ENCODE results near the gene RAI1. TPM values are rescaled to one million over a fixed set of nuclear protein-coding genes. Genes with fewer than 3 reads are reported as not detected.

The RAI1 gene
- total and polyA plus RNA-seq, 2 of the 13 experiments (the other 11 are each of a cell fraction or from before 2014, with no cell fraction given): 3.4 to 5.2 TPM

- H3K9me3 ChIP-seq (ENCODE audit: low read length): no peaks in the 10 kb centered on the region
- no peak for FAIRE-seq
- in situ Hi-C loops (cut with HindIII; ENCODE audit: extremely low pct_ligation_motif_present, low pct_unique_long_range_greater_than_20kb): no loop called here
- intact Hi-C loops (cut with micrococcal nuclease; ENCODE audit: unreplicated experiment): no loop called here
- 62% methylated on average over 6 of the region's 9 CpGs for WGBS (ENCODE audit: low lambda C conversion rate)
- H3K9ac ChIP-seq (ENCODE audit: insufficient read depth, low read depth, low read length): peak overlapping the region; percentile 71
- peak overlapping the region; percentile 54 for H3K27ac ChIP-seq (ENCODE audit: extremely low read length, insufficient read depth, low read length)
- H3K4me2 ChIP-seq (ENCODE audit: low read depth, low read length): peak overlapping the region; percentile 83
- peaks cover 25% of the 10 kb centered on the region; the same call in 1 of the 2 replicates for H4K20me1 ChIP-seq (ENCODE audit: insufficient read depth, low read length)
- peaks cover 17% of the 10 kb centered on the region for H3K79me2 ChIP-seq (ENCODE audit: insufficient read depth, low read length)
- POLR2A ChIA-PET: no interaction called here
- no peak for ATAC-seq
- BruUV-seq (replicated peaks): TSS peak; percentile 46
- TF ChIP-seq ZMYM2 (CRISPR knock-in tag; IDR thresholded peaks at IDR 0.05) (peak; percentile 31; the same call in 1 of the 2 replicates), ZFP41 (CRISPR knock-in tag; IDR thresholded peaks at IDR 0.05; ENCODE audit: borderline replicate concordance) (no peak), FOXO1 (CRISPR knock-in tag; IDR thresholded peaks at IDR 0.05) (no peak), HIC2 (CRISPR knock-in tag; IDR thresholded peaks at IDR 0.05; ENCODE audit: low read depth) (0 out of 2 replicates have a peak, but pooled peaks have one; percentile 24), NCOA1 (CRISPR knock-in tag; IDR thresholded peaks at IDR 0.05) (no peak), STAG1 (CRISPR knock-in tag; IDR thresholded peaks at IDR 0.05) (no peak), LBX2 (CRISPR knock-in tag; IDR thresholded peaks at IDR 0.05; ENCODE audit: borderline replicate concordance) (0 out of 2 replicates have a peak, but pooled peaks have one; percentile 28), ZNF501 (CRISPR knock-in tag; IDR thresholded peaks at IDR 0.05) (peak; percentile 58; the same call in 1 of the 2 replicates), SP1 (IDR thresholded peaks at IDR 0.05) (no peak), SP1 (CRISPR knock-in tag; IDR thresholded peaks at IDR 0.05) (no peak), HNF1B (CRISPR knock-in tag; IDR thresholded peaks at IDR 0.05) (0 out of 2 replicates have a peak, but pooled peaks have one; percentile 25), ZSCAN29 (CRISPR knock-in tag; conservative IDR thresholded peaks at IDR 0.05) (no peak), ZKSCAN1 (IDR thresholded peaks at IDR 0.05; ENCODE audit: low read length) (peak; percentile 60; the same call in 1 of the 2 replicates), PAWR (CRISPR knock-in tag; IDR thresholded peaks at IDR 0.05; ENCODE audit: borderline replicate concordance) (no peak), BCL3 (CRISPR knock-in tag; IDR thresholded peaks at IDR 0.05) (0 out of 2 replicates have a peak, but pooled peaks have one; percentile 31)
- no peaks in the 10 kb centered on the region for H3K27me3 ChIP-seq (ENCODE audit: control insufficient read depth in 1 of 2, insufficient read depth in 2 of 2, low read length in 2 of 2)
- H3K4me3 ChIP-seq (replicated peaks in 1 of 3; ENCODE audit: insufficient read depth in 1 of 3, low read depth in 2 of 3, low read length in 3 of 3): peak overlapping the region; percentile 47 to 74 (median 69); a peak in 5 of 6 replicates
- H2AFZ ChIP-seq (ENCODE audit: low read length): no peak overlapping the region
- H3K36me3 ChIP-seq (replicated peaks in 1 of 2; ENCODE audit: control insufficient read depth in 1 of 2, insufficient read depth in 2 of 2, low read length in 2 of 2): peaks cover 2 to 4% of the 10 kb centered on the region in 2 experiments; a peak in 2 of 5 replicates
- no peak for DNase-seq (ENCODE audit: low spot score)
- CTCF ChIA-PET (ENCODE audit: low intra/inter-chr PET ratio, low total read pairs): interaction anchor here (1.0 kb wide), 1 partner anchor 108 kb away, joined by 4 read pairs; no protein-coding TSS in a partner anchor
- peaks cover 27% of the 10 kb centered on the region for H3K4me1 ChIP-seq (ENCODE audit: insufficient read depth, low read length)
Measured at GRCh38 chr17:17752821-17753321, 71.6 kb downstream of the RAI1 start.

All from HepG2 (cell line).